GM19099 (cell line): Measurements from ENCODE around the gene FBXO5.

Experiments
- POLR2A ChIP-seq: IDR thresholded peaks from 3 replicates; pipeline ENCODE4 v1.6.1; 2011; ENCODE audit warnings: low read depth; ENCODE audit not compliant: insufficient read length; ENCODE audit errors: extremely low read depth

FBXO5 gene

GRCh38 chr6:152982904-152983636 is at the start of gene FBXO5:
Gene FBXO5 (minus strand): TSS chr6:152983041. CDS start chr6:152982959, 82 bp downstream.
- TF ChIP-seq POLR2A: peak; percentile 87

GRCh38 chr6:153032255-153032882 is 49.5 kb upstream of the FBXO5 start:
- TF ChIP-seq POLR2A: no peak

- no peak for TF ChIP-seq POLR2A
These were observed 48.6 kb upstream of the FBXO5 start for GRCh38 chr6:153031335-153031955.

- no peak for TF ChIP-seq POLR2A
These were observed 46.1 kb upstream of the FBXO5 start for GRCh38 chr6:153028963-153029362.

- no peak for TF ChIP-seq POLR2A
These were observed 45.4 kb upstream of the FBXO5 start for GRCh38 chr6:153028286-153028685.

GRCh38 chr6:153027480-153027879 is 44.6 kb upstream of the FBXO5 start:
- no peak for TF ChIP-seq POLR2A

GRCh38 chr6:153024709-153025017 is 41.8 kb upstream of the FBXO5 start:
- no peak for TF ChIP-seq POLR2A

GRCh38 chr6:153023977-153024708 is 41.3 kb upstream of the FBXO5 start:
- TF ChIP-seq POLR2A: no peak

- no peak for TF ChIP-seq POLR2A
These were observed 35.5 kb upstream of the FBXO5 start for GRCh38 chr6:153018355-153018754.

GRCh38 chr6:153016846-153017245 is 34.0 kb upstream of the FBXO5 start:
- no peak for TF ChIP-seq POLR2A

GRCh38 chr6:153015094-153015640 is 32.3 kb upstream of the FBXO5 start:
- no peak for TF ChIP-seq POLR2A

- no peak for TF ChIP-seq POLR2A
These were observed 30.6 kb upstream of the FBXO5 start for GRCh38 chr6:153013438-153013837.

GRCh38 chr6:153012856-153013255 is 30.0 kb upstream of the FBXO5 start:
- no peak for TF ChIP-seq POLR2A

GRCh38 chr6:153003366-153003690 is 20.5 kb upstream of the FBXO5 start:
- TF ChIP-seq POLR2A: no peak

- TF ChIP-seq POLR2A: peak; percentile 76
These were observed 19.9 kb upstream of the FBXO5 start, which contains the start of gene MTRF1L for GRCh38 chr6:153002613-153003365. Gene MTRF1L (minus strand): TSS chr6:153002709. CDS start chr6:153002685, 24 bp downstream.
